Tibial nerve (tissue), 4 donors: Measurements from ENCODE around the gene NUBP2. TPM values are rescaled to one million over a fixed set of nuclear protein-coding genes. Genes with fewer than 3 reads are reported as not detected.

Experiments used
- DNase-seq, 2 donors: peaks; one replicate each; pipeline ENCODE4 v3.0.0-alpha.2; 2019; ENCODE audit warnings: low spot score in 2 of 2
- H3K27ac ChIP-seq, 4 donors: fragments of 200-600 bp; sonication (generic) in 3 of 4; one replicate each; pipeline ENCODE4 v1.5.1; 2017 to 2019; ENCODE audit warnings: mild to moderate bottlenecking in 1 of 4
- H3K27me3 ChIP-seq, 2 donors: fragments of 200-600 bp; sonication (generic) in 1 of 2; one replicate each; pipeline versions ENCODE4 v1.5.1 to v1.6.0; 2017 to 2019
- H3K36me3 ChIP-seq, 3 donors: fragments of 200-600 bp; sonication (generic); one replicate each; pipeline ENCODE4 v1.5.1; 2018 to 2019
- H3K4me1 ChIP-seq, 4 donors: fragments of 200-600 bp; sonication (generic) in 3 of 4; one replicate each; pipeline ENCODE4 v1.5.1; 2017 to 2019
- H3K4me3 ChIP-seq, 4 donors: fragments of 200-600 bp; sonication (generic) in 3 of 4; one replicate each; pipeline ENCODE4 v1.5.1; 2017 to 2019; ENCODE audit warnings: mild to moderate bottlenecking in 1 of 4, moderate library complexity in 1 of 4
- H3K9me3 ChIP-seq, 4 donors: fragments of 200-600 bp; sonication (generic) in 3 of 4; one replicate each; pipeline ENCODE4 v1.5.1; 2017 to 2019
- EP300 ChIP-seq, 2 donors: sonication (generic); formaldehyde crosslinking; IDR thresholded peaks; one replicate each; pipeline ENCODE4 v1.6.1; 2017; ENCODE audit warnings: antibody characterized with exemption in 2 of 2, mild to moderate bottlenecking in 1 of 2
- POLR2A ChIP-seq, 2 donors: fragments of 450-650 bp; IDR thresholded peaks; one replicate each; pipeline ENCODE4 v1.6.1; 2017; ENCODE audit warnings: antibody characterized with exemption in 2 of 2, mild to moderate bottlenecking in 2 of 2, moderate library complexity in 2 of 2
- WGBS, 2 donors: methylation state at CpG; one replicate each; pipeline ENCODE4 v1.1.5; 2018; 5-methylcytosine and 5-hydroxymethylcytosine counted together
- total RNA-seq, 4 donors: library from RNA; depleted of rRNA; stranded (reverse); fragments of >200 nt; gene quantifications; one replicate each; pipeline ENCODE4 v1.1.0, GENCODE V29; 2016
- TF ChIP-seq, protein P1 (sequence below), 5 experiments: fragments of 200-600 bp in 3 of 5; fragments of 450-650 bp in 2 of 5; sonication (generic) in 3 of 5; IDR thresholded peaks; one replicate each; pipeline ENCODE4 v1.5.1; 2016 to 2019; ENCODE audit warnings: antibody characterized with exemption in 5 of 5, mild to moderate bottlenecking in 3 of 5, moderate library complexity in 2 of 5

Gene NUBP2
- total RNA-seq, 4 donors from 2014 or later: 73.5 to 93.9 (median 87.4) TPM

DNA sequence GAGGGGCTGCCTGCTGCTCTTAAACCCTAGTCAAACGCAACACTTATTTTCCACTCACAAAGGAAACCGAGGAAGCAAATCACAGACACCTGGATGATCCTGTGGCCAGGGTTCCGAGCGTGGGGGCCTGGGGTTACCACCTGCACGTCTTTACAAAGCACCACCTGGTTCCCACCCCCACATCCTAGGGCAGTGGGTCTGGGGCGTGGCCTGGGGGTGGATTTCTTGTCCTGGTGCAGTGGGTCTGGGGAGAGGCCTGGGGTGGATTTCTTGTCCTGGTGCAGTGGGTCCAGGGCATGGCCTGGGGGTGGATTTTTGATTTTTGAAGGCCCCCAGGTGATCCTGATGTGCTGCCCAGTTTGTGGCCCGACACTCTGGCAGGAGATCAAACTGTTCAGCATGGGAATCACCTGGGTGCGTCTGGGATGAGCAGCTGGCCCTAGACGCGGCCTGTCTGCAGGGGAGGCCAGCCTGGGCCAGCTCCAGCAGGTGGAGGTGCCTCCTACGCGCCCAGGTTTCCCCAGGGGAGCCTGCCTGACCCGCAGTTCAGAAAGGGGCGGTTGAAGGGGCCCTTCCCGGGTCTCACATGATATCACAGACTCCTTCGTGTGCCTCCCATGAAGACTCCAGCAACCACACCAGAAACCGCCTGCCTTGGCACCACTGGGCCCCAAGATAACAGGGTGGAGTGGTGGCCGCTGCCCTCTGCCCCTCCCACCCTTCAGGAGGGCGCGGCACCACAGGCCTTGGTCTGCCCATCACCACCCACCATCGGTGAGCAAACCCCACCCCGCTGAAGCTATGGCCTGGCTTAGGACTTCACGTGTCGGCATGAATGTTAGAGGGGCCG is 37.6 kb downstream of the NUBP2 start:
- TF ChIP-seq EP300 (IDR thresholded peaks at IDR 0.05) (no peak), POLR2A (IDR thresholded peaks at IDR 0.05) (no peak)
- TF ChIP-seq, protein P1, sequence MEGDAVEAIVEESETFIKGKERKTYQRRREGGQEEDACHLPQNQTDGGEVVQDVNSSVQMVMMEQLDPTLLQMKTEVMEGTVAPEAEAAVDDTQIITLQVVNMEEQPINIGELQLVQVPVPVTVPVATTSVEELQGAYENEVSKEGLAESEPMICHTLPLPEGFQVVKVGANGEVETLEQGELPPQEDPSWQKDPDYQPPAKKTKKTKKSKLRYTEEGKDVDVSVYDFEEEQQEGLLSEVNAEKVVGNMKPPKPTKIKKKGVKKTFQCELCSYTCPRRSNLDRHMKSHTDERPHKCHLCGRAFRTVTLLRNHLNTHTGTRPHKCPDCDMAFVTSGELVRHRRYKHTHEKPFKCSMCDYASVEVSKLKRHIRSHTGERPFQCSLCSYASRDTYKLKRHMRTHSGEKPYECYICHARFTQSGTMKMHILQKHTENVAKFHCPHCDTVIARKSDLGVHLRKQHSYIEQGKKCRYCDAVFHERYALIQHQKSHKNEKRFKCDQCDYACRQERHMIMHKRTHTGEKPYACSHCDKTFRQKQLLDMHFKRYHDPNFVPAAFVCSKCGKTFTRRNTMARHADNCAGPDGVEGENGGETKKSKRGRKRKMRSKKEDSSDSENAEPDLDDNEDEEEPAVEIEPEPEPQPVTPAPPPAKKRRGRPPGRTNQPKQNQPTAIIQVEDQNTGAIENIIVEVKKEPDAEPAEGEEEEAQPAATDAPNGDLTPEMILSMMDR (IDR thresholded peaks at IDR 0.05): no peak
- Histone ChIP-seq H3K27me3 (no peaks in the 10 kb centered on the region), H3K4me1 (peaks cover 0 to 28% (median 8%) of the 10 kb centered on the region in 4 donors), H3K9me3 (no peaks in the 10 kb centered on the region), H3K36me3 (peaks cover 0 to 77% (median 23%) of the 10 kb centered on the region in 3 donors), H3K27ac (no peak overlapping the region), H3K4me3 (no peak overlapping the region)
- DNase-seq: no peak
- 92 to 93% methylated on average over 16 to 25 of the region's 25 CpGs for WGBS, 2 donors

DNA sequence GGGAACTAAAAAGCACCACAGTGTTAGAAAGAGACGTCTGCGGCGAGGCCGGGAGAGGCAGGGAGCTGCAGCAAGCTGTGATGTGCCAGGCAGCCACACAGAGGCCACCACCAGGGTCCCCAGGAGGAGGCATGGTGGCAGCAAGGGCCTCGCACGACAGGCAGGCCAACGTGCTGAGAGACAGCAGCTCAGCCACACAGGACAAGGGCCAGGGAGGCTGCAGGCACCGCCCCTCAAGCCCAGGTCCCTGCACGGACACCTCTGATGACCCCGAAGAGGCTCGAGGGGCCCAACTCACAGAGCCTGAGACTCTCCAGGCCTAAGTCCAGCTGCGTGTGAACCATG is 38.2 kb downstream of the NUBP2 start:
- 88 to 93% methylated on average over 7 to 11 of the region's 12 CpGs for WGBS, 2 donors
- no peak for DNase-seq

DNA sequence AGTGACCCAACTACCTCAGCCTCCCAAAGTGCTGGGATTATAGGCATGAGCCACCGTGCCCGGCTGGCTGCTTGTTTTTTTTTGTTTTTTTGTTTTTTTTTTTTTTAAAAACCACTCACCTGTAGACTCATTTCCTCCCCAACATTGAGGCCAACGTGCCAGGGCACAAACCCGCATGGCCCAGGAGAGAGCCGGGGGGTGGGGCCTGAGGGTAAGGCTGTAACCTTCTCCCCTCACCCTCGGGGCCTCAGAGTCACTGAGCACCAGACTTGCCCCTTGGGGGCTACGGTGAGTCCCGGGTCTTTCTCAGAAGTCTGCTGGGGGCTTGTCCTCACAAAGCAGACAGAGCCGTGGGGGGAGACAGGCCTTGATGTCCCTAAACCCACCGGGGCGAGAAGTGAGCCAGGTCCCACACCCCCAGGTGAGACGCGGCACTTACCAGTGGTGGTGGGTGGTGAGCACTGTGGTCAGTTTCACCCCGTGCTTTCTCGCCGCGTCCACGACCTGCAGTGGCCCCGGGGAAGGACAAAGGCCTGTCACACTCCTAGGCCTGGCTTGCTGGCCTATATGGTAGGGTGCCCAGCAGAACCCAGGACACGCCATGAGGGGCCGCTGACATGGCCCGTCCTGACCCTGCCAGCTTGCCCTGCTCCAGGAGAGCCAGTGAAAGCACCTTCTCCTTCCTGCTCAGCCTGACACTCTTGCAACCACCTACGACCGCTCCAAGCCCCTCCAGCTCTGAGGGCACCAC is 39.3 kb downstream of the NUBP2 start:
- Histone ChIP-seq H3K27ac (no peak overlapping the region), H3K4me3 (no peak overlapping the region), H3K36me3 (peaks cover 0 to 59% (median 15%) of the 10 kb centered on the region in 3 donors), H3K4me1 (peaks cover 0 to 31% (median 10%) of the 10 kb centered on the region in 4 donors), H3K9me3 (no peaks in the 10 kb centered on the region), H3K27me3 (no peaks in the 10 kb centered on the region)
- no peak for DNase-seq
- WGBS, 2 donors: 93 to 94% methylated on average over 21 to 22 of the region's 24 CpGs
- TF ChIP-seq EP300 (IDR thresholded peaks at IDR 0.05) (no peak), POLR2A (IDR thresholded peaks at IDR 0.05) (no peak)
- TF ChIP-seq, protein P1 (IDR thresholded peaks at IDR 0.05): no peak

More for the DNA sequence above, 38.2 kb downstream of the NUBP2 start:
- peaks cover 0 to 30% (median 10%) of the 10 kb centered on the region in 4 donors for H3K4me1 ChIP-seq
- peaks cover 0 to 71% (median 23%) of the 10 kb centered on the region in 3 donors for H3K36me3 ChIP-seq
- H3K4me3 ChIP-seq: no peak overlapping the region
- H3K27ac ChIP-seq: no peak overlapping the region
- no peaks in the 10 kb centered on the region for H3K9me3 ChIP-seq
- H3K27me3 ChIP-seq: no peaks in the 10 kb centered on the region
- TF ChIP-seq POLR2A (IDR thresholded peaks at IDR 0.05) (no peak), EP300 (IDR thresholded peaks at IDR 0.05) (no peak)
- TF ChIP-seq, protein P1 (IDR thresholded peaks at IDR 0.05): no peak

DNA sequence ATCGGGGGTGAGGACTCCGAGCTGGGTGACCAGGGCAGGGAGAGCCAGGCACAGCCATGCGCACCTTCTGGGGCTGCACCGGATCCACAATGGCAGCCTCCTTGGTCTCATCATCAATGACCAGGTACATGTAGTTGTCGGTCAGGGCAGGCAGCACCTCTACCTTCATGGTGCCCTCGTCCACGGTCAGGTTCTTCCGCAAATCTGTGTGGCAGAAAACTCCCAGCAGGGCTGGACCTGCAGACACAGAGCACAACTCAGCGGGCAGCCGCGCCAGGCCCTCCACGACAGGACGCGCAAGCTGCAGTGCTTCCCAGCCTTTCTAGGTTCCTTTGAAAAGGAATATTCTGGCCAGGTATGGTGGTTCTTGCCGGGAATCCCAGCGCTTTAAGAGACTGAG is 40.0 kb downstream of the NUBP2 start:
- TF ChIP-seq, protein P1 (IDR thresholded peaks at IDR 0.05): no peak
- TF ChIP-seq POLR2A (IDR thresholded peaks at IDR 0.05) (no peak), EP300 (IDR thresholded peaks at IDR 0.05) (no peak)
- H3K4me1 ChIP-seq: peaks cover 0 to 35% (median 14%) of the 10 kb centered on the region in 4 donors
- H3K4me3 ChIP-seq: no peak overlapping the region
- H3K27ac ChIP-seq: no peak overlapping the region
- H3K36me3 ChIP-seq: peaks cover 0 to 52% (median 15%) of the 10 kb centered on the region in 3 donors
- 91% methylated on average over 15 to 16 of the region's 16 CpGs for WGBS, 2 donors
- no peak for DNase-seq
- H3K27me3 ChIP-seq: no peaks in the 10 kb centered on the region
- no peaks in the 10 kb centered on the region for H3K9me3 ChIP-seq

DNA sequence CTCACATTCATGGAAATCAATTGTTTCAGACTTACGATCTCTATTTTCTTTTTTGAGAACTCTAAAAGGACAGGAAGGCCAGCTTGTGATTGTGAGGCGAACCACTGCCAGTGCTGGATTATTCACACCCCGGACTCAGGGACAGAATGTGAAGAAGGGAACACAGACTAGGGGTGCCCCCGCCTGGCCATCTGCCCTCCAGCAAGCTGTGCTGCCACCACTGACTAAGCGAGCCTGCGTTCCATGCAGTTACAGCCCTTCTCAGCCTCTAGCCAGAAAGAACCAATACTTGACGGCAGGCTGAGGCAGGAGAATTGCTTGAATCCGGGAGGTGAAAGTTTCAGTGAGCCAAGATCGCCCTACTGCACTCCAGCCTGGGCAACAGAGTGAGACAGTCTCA is 41.1 kb downstream of the NUBP2 start:
- H3K4me1 ChIP-seq: peaks cover 0 to 45% (median 20%) of the 10 kb centered on the region in 4 donors
- TF ChIP-seq POLR2A (IDR thresholded peaks at IDR 0.05) (no peak), EP300 (IDR thresholded peaks at IDR 0.05) (no peak)
- TF ChIP-seq, protein P1 (IDR thresholded peaks at IDR 0.05): no peak
- no peaks in the 10 kb centered on the region for H3K27me3 ChIP-seq
- no peak overlapping the region for H3K4me3 ChIP-seq
- H3K9me3 ChIP-seq: no peaks in the 10 kb centered on the region
- H3K27ac ChIP-seq: no peak overlapping the region
- WGBS, 2 donors: 37 to 58% methylated on average over 9 of the region's 9 CpGs
- no peak for DNase-seq
- H3K36me3 ChIP-seq: peaks cover 0 to 43% (median 15%) of the 10 kb centered on the region in 3 donors
